ENCODE measurements around the gene TRABD.
A peak's percentile ranks its signal among the peaks of the same experiment; 100 is the strongest.

TRABD gene

GRCh38 chr22:50188356-50188755, 2.6 kb downstream of the TRABD start:
- DNase-seq, result no peak

- no peak for DNase-seq
Observed at GRCh38 chr22:50189184-50189848, 3.6 kb downstream of the TRABD start.

DNA sequence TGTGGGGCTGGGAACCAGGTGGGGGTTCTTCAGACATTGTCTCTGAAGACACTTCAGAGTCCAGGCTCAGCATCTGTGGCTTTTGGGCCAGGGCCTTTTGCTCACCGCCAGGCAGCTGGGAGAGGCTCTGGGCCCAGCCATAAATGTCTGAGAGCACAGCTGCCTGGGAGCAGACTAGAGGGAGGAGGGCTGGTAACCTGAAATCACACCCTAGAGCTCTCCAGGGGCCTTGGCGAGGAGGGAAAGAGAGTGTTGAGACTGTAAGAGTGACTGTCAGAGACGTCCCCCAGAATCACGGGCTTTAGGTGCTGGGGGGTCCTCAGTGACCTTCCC, 4.1 kb downstream of the TRABD start:
- no peak for DNase-seq

DNA sequence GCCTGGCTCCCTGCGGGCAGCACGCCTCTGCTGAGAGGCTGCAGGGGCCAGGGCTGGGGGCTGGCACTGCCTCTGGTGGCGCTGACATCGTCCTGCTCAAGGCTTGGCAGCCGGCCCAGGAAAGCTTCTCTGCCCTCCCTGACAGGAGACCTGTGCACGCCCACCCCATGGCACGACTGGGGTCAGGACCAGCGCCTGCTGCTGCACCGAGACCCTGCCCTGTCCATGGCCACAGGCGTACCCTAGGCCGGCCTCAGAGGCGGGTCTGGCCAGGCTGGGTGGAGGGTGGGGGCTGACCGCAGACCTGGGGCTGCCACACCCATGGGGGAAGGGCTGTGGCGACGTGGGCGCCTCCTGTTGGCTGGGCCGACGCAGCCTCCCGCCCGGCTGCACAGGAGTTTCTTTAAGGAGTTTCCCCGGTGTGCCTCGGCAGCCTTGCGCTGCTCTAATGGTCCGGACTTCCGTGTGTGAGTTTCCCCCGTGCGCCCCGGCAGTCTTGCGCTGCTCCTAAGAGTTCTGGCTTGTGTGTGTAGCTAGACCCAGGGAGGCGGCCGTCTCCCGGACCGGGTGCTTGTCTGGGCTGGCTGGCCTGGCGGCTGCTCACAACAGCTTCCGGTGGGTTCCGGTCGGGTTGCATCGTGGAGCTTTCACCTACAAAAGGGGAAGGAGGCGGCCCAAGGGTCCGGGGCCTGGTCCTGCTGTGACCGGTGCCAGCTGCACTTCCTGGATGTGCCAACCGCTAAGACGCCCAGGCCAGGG, 4.6 kb downstream of the TRABD start:
- DNase-seq, result peak; percentile 35

DNA sequence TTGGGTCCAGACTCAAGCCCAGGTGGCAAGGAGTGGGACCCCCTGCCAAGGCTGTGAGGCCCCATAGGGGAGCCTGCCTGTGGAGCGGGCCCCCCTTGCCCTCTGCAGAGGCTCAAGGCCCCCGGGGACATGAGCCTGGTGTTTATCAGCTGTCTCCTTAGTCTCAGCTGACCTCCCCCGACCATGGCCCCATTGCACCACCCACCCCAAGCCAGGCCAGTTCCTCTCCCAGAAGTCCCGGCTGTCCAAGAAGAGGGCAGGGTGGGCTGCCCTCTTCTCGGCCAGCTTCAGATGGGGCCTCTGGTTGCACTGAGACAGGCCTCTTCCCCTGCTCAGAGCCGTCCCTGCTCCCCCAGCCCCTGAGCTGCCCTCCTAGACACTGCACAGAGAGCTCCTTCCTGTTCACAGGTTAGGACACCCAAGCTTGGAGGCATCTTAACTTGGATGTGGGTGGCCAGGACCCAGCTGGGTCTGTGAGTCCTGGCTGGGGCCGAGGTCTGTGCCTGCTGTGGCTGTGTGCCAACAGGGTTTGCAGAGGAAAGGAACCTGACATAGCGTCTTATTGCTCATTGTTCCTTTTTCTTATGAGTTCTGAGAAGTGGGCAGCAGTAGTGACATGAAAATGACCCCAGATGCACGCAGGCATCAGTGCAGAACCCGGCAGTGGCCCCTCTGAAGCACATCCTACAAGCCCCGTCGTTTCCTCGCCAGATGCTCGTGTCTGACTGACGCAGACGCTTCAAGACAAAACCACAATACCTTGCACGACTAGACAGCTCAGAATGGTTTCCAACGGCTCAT, 5.4 kb downstream of the TRABD start:
- DNase-seq, result peak; percentile 44

DNA sequence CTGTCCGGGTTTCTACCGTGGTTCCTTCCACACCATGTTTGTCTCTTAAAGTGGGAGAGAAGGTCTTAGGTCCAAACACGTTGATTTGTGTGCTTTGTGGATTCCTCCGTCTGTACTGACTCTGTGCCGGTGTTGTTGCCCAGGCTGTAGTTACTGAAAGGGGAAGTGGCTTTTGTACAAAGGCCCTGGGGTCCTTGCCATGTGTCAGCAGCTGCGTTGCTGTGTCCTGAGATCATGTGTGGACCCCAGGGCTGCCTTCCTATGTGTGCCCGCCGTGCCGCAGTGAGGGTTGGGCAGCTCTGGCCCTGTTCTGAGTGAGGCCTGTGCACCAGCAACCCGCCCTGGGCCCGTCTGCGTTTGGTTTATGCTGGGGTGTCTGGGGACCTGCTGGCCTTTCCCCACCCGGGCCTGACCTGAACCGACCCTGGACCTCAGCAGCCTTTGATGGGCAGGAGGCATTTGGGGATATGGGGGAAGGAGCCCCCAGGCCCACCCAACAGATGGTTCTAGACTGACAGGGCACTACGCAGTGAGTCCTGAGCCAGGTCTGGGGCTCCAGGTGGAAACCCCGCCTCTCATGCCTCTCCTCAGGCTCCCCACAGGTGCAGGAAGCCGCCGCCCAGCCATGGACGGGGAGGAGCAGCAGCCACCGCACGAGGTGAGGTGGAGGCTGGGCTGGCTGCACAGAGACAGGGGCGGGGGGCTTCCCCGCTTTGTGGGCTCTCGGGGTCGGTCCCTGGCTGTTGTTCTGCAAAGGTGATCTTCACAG, 6.9 kb downstream of the TRABD start:
- DNase-seq, result no peak

DNA sequence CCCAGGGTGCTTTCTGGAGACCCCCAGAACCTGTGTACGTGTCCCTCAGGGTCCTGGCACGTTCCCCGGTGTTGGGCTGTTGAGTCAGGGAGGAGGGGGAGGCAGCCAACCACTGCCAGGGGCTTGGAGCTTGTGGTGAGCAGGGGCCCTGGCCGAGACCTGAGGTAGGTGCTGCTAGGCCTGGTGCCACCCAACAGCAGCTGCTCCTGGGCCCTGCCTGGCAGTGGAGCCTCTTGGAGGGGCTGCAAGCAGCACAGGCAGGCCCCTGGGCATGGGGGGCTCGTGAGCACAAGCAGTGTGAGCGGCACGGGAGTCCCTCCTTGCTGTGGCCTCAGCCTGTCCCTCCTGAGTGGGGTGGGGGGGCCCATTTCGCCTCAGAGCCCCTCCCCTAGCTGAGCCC, 7.9 kb downstream of the TRABD start:
- no peak for DNase-seq

DNA sequence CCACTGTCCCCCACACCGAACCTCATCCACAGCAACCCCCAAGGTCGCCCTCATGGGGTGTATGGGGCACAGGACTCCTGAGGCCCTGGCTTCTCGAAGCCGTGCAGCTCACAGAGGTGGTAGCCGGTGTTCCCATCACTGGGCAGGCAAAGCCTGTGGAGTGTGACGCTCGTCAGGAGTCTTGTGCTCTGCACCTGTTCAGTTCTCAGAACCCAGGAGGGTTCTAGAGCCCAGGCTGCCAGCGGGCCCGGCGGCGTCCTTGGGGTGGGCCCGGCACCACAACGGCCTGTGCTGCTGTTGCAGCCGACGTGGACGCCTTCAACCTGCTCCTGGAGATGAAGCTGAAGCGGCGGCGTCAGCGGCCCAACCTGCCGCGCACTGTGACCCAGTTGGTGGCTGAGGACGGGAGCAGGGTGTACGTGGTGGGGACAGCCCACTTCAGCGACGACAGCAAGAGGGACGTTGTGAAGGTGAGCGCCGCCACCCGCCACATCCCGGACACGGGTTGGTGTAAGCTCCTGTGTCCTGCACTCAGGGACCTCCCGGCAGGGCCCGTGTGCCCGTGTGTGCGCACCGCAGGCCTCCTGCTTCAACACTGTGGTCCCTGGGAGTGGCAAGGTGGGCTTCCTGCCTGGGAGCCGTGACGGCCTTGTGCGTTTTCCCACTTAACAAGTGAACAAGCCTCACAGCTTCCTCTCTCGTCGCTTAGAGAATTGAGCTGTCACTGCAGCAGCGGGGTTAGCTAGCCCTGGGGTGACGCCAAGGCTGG, 8.5 kb downstream of the TRABD start:
- no peak for DNase-seq

- no peak for DNase-seq
Observed at GRCh38 chr22:50196256-50196655, 10.5 kb downstream of the TRABD start.

- DNase-seq, result no peak
Observed at GRCh38 chr22:50197000-50197800, 11.5 kb downstream of the TRABD start.

DNA sequence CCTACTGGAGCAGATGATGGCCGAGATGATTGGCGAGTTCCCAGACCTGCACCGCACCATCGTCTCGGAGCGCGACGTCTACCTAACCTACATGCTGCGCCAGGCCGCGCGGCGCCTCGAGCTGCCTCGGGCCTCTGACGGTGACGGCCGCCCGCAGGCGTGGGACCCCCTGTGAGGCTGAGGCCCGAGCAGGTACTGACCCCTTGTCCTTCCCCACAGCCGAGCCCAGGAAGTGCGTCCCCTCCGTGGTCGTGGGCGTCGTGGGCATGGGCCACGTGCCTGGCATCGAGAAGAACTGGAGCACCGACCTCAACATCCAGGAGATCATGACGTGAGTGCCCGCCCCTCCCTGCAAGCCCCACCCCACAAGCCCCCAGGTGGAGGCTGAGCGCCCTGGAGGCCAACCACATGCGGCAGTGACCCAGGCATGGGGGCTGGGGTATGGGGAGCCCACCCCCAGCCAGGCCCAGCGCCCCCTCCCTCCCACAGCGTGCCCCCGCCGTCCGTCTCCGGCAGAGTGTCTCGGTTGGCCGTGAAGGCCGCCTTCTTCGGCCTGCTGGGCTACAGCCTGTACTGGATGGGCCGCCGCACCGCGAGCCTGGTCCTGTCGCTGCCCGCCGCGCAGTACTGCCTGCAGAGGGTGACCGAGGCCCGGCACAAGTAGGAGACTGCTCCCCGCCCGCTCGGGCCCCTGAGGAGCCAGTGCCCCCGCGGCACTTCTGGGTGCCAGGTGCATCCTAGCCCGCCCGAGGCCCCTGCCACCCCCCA, 12.3 kb downstream of the TRABD start:
- no peak for DNase-seq

DNA sequence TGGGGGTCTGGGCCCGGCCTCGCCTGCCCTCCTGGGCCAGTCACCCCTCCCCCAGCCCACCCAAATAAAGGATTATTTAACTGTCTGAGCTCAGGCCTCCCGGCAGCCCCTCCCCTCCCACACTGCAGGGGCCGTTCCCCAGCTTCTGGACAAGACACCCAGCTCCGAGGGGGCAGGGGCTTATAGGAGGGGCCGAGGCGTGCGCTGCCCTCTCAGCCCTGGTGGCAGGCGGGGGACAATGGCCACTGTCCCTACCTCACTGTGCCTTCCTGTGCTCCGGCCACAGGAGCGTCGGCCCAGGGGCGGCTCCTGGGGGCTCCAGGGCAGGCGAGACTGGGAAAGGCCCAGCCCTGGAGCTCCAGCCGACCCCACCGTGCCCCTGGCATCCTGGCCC, 12.9 kb downstream of the TRABD start:
- no peak for DNase-seq

- no peak for DNase-seq
Observed at GRCh38 chr22:50199251-50199721, 13.6 kb downstream of the TRABD start.

GRCh38 chr22:50199829-50200460, 14.2 kb downstream of the TRABD start:
- no peak for DNase-seq

DNA sequence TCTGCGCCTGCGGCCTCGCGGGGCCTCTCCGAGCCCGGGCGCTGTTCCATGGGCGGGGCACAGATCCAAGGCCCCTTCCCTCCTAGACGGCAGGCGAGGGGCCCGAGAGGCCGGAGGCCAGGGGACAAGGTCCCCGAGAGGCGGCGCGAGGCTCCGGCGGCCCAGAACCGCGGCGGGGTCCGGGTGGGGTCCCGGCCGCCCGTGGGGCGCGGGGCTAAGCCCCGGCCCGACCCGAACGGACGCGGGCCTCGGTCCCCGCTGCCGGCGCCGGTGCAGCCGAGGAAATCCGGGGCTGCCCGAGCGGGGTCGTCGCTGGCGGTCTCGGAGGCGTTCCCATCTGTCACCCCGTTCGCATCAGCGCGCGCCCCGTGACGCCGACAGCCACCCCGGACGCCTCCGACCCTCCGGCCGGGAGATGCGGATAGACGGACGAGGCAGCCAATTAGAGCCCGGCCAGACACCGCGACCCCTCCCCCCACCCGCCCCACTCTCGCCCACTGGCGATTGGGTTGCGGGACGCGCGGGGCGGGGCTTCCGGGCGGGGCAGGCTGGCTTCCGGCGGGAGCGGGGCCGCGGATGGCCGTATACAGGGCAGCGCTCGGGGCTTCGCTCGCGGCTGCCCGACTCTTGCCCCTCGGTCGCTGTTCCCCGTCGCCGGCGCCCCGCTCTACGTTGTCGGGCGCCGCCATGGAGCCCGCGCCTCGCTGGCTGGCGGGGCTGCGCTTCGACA, 14.9 kb downstream of the TRABD start, which contains the start of gene SELENOO:
Gene SELENOO, plus strand, starts transcription at position 551 of the 730 bp plus-strand sequence. Its CDS starts 26 bp downstream, at position 577.
- DNase-seq, result peak; percentile 88

- DNase-seq, result no peak
Observed at GRCh38 chr22:50201191-50202129, 15.7 kb downstream of the TRABD start.

GRCh38 chr22:50202130-50202666, 16.5 kb downstream of the TRABD start:
- no peak for DNase-seq
